Ishikawa (cell line): Measurements from ENCODE around the gene PAK6.
A peak's percentile ranks its signal among the peaks of the same experiment; 100 is the strongest.

ENCODE experiments used
- CEBPB ChIP-seq: IDR thresholded peaks from 2 replicates; pipeline ENCODE4 v1.6.1; 2012
- CREB1 ChIP-seq: IDR thresholded peaks from 2 replicates; pipeline ENCODE4 v1.6.1; 2012; ENCODE audit warnings: low read depth
- EGR1 ChIP-seq: IDR thresholded peaks from 2 replicates; pipeline ENCODE4 v1.6.1; 2012
- EP300 ChIP-seq: IDR thresholded peaks from 2 replicates; pipeline ENCODE4 v1.6.1; 2012; ENCODE audit warnings: borderline replicate concordance
- FOXM1 ChIP-seq: IDR thresholded peaks from 2 replicates; pipeline ENCODE4 v1.6.1; 2012; ENCODE audit warnings: low read depth, borderline replicate concordance
- NFIC ChIP-seq: IDR thresholded peaks from 2 replicates; pipeline ENCODE4 v1.6.1; 2012
- RAD21 ChIP-seq: IDR thresholded peaks from 2 replicates; pipeline ENCODE4 v1.6.1; 2012; ENCODE audit warnings: low read depth
- TAF1 ChIP-seq: IDR thresholded peaks from 2 replicates; pipeline ENCODE4 v1.6.1; 2012; ENCODE audit warnings: low read depth, mild to moderate bottlenecking
- TCF12 ChIP-seq: IDR thresholded peaks from 2 replicates; pipeline ENCODE4 v1.6.1; 2012; ENCODE audit warnings: low read depth
- TEAD4 ChIP-seq: IDR thresholded peaks from 2 replicates; pipeline ENCODE4 v1.6.1; 2012
- YY1 ChIP-seq: IDR thresholded peaks from 2 replicates; pipeline ENCODE4 v1.6.1; 2012; ENCODE audit warnings: low read depth
- ZBTB7A ChIP-seq: IDR thresholded peaks from 2 replicates; pipeline ENCODE4 v1.6.1; 2012; ENCODE audit warnings: low read depth
- TF ChIP-seq, protein P1 (sequence below): IDR thresholded peaks from 2 replicates; pipeline ENCODE4 v1.6.1; 2012; ENCODE audit warnings: low read depth, mild to moderate bottlenecking
- TF ChIP-seq, protein P2 (sequence below): IDR thresholded peaks from 2 replicates; pipeline ENCODE4 v1.6.1; 2012
- TF ChIP-seq, protein P3 (sequence below): IDR thresholded peaks from 2 replicates; pipeline ENCODE4 v1.6.1; 2012

Gene PAK6

DNA sequence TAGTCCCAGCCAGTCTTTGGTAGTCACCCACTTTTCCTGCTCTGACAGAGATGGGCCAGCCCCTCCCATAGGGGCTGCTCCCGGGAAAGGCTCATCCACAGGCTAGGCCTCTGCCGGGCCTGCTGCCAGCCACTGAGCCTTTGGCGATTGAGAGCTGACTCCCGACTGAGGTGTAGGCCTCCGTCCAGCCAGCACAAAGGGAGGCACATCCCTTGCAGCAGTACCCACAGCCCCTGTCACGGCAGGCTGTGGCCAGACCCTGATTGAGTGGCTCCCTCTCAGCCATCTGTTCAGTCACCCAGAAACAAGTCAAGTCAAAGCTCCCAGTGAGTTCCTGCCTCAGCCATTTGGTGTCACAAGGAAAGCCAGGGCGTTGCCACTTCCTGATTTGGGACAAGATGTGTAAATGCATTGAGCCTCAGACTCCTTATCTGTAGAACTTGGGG lies 6.2 kb upstream of the PAK6 start:
- TF ChIP-seq FOXM1: no peak
- TF ChIP-seq, protein P1, sequence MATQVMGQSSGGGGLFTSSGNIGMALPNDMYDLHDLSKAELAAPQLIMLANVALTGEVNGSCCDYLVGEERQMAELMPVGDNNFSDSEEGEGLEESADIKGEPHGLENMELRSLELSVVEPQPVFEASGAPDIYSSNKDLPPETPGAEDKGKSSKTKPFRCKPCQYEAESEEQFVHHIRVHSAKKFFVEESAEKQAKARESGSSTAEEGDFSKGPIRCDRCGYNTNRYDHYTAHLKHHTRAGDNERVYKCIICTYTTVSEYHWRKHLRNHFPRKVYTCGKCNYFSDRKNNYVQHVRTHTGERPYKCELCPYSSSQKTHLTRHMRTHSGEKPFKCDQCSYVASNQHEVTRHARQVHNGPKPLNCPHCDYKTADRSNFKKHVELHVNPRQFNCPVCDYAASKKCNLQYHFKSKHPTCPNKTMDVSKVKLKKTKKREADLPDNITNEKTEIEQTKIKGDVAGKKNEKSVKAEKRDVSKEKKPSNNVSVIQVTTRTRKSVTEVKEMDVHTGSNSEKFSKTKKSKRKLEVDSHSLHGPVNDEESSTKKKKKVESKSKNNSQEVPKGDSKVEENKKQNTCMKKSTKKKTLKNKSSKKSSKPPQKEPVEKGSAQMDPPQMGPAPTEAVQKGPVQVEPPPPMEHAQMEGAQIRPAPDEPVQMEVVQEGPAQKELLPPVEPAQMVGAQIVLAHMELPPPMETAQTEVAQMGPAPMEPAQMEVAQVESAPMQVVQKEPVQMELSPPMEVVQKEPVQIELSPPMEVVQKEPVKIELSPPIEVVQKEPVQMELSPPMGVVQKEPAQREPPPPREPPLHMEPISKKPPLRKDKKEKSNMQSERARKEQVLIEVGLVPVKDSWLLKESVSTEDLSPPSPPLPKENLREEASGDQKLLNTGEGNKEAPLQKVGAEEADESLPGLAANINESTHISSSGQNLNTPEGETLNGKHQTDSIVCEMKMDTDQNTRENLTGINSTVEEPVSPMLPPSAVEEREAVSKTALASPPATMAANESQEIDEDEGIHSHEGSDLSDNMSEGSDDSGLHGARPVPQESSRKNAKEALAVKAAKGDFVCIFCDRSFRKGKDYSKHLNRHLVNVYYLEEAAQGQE: no peak
- TF ChIP-seq CREB1: no peak
- no peak for TF ChIP-seq TCF12
- no peak for TF ChIP-seq EGR1
- no peak for TF ChIP-seq ZBTB7A
- no peak for TF ChIP-seq RAD21
- no peak for TF ChIP-seq NFIC
- TF ChIP-seq, protein P2, sequence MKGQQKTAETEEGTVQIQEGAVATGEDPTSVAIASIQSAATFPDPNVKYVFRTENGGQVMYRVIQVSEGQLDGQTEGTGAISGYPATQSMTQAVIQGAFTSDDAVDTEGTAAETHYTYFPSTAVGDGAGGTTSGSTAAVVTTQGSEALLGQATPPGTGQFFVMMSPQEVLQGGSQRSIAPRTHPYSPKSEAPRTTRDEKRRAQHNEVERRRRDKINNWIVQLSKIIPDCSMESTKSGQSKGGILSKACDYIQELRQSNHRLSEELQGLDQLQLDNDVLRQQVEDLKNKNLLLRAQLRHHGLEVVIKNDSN: no peak
- TF ChIP-seq, protein P3, sequence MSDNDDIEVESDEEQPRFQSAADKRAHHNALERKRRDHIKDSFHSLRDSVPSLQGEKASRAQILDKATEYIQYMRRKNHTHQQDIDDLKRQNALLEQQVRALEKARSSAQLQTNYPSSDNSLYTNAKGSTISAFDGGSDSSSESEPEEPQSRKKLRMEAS: no peak
- no peak for TF ChIP-seq EP300
- TF ChIP-seq TEAD4: no peak
- no peak for TF ChIP-seq CEBPB
- no peak for TF ChIP-seq YY1
- no peak for TF ChIP-seq TAF1

DNA sequence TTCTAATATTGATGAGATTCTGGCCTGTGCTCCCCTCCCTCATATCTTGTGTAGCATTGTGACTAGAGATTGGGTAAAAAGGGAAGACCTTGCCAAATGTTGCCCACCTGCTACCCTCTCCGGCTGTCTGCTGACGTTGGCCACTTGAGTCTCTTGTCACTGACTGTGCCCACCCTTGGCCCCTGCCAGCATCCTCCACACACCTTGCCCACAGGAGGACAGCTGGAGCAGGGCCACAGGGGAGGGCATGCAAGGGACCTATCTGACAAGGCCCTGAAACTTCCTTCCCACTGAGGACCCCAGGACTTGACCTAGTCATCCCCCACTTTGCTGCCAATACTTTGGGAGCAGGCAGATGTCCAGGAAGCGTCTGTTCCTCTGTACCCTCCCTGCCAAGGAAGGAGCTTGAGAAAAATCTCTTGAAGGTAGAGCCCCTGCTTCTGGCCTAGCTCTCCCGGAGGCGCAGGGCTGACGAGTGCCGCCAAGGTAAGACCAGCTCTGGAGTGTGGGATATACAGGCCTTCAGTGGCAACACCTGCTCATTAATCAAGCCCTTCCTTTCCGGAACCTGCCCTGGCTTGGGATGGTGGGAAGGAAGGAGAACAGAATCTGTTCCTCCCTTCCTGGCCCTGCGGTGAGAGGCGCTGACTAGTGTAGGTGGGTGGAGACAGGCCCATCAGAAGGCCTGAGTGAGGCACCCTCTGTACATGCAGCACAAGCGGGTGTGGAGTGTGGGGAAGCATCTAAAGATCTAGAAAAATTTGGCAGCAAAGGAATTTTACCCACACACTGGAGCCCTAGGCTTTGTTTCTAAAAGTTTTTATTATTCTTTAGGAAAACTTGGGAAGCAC lies 4.9 kb upstream of the PAK6 start:
- TF ChIP-seq CEBPB (no peak), TAF1 (no peak), EP300 (no peak), ZBTB7A (no peak), TEAD4 (no peak), TCF12 (no peak), RAD21 (no peak), FOXM1 (no peak), EGR1 (no peak), YY1 (no peak), CREB1 (no peak), NFIC (no peak)
- TF ChIP-seq, protein P1: no peak
- TF ChIP-seq, protein P2: no peak
- TF ChIP-seq, protein P3: no peak

DNA sequence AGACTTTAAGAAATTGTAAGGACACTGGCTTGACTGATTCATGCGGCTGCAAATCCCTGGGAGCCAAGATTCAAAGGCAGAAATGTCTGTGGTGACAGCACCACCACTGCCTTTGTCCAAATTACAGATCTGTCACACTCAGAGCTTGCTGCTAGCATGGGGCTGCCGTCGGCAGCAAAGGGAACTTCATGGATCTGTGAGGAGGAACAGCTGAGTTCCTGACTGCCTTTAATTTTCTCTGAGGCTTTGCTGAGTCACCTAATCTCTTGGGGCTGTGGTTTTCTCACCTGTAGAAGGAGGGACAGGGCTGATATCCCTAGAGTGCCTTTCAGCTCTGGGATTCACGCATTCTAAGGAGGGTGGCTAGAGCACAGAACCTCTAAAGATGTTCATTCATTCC lies 4.1 kb upstream of the PAK6 start:
- no peak for TF ChIP-seq EP300
- TF ChIP-seq CEBPB: no peak
- TF ChIP-seq TCF12: no peak
- TF ChIP-seq RAD21: no peak

DNA sequence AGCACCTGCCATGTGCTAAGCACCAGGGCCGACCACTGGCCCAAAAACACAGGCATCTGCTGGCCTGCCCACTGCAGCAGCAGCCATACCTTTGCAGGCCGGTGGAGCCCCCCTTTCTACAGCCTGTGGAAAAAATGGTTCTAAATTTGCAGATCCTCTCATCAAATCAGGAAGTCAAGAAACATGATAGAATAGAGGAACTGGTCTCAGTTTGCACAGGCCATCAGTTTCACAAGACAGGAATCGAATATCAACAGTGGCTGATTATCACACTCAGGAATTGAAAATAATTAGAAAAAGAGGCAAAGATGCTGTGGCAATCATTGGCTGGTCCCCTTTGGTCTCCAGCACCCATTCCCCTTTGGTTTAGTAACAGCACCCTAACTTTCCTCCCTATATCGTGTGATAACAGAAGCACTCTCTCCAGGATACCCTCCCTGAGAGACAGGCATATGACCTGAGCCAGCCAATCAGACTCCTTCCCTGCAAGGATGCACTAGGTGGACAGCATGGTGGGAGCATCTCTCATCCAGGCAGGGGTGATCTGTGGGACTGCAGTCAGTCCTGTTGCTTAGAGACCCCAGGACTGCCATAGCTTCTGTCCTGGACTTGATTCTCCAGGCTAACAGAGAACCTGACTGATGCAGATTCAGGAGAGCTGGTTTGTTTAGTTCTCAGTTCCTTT lies 3.5 kb upstream of the PAK6 start:
- no peak for TF ChIP-seq EGR1
- TF ChIP-seq, protein P2: peak; percentile 60; the same call in 1 of the 2 replicates

DNA sequence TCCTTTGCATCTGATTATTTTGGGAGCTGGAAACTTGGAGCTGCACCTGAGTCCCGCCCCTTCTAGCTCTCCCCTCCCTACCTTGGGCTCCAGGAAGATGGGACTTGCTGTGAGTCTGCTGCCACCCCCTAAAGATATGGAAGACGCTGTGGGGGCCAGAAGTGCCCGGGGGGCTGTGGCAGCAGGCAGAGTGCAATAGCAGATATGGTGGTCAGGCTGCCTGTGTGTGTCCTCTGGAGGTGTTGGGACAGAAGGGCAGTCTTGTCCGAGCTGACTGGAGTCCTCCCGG lies 485 bp downstream of the PAK6 start:
- TF ChIP-seq, protein P3: no peak
- TF ChIP-seq, protein P2: no peak
- no peak for TF ChIP-seq ZBTB7A
- TF ChIP-seq FOXM1: no peak
- TF ChIP-seq NFIC: no peak
- TF ChIP-seq TEAD4: no peak
